Stomach (tissue), 4 donors: Measurements from ENCODE around the gene EFCAB14.
"Not testable (repeated sequence)": the region's sequence is repeated elsewhere in the genome, so short reads cannot be mapped to it uniquely, and the experiment has no call there.

Source experiments
- EP300 ChIP-seq: sonication (generic); formaldehyde crosslinking; IDR thresholded peaks from one replicate; pipeline ENCODE4 v1.6.1; 2017; ENCODE audit warnings: antibody characterized with exemption
- POLR2A ChIP-seq, 4 donors: fragments of 450-650 bp; IDR thresholded peaks; one replicate each; pipeline ENCODE4 v1.6.1; 2016; ENCODE audit warnings: antibody characterized with exemption in 4 of 4, control low read depth in 2 of 4, mild to moderate bottlenecking in 1 of 4, moderate library complexity in 1 of 4
- POLR2AphosphoS5 ChIP-seq, 3 donors: sonication (generic); formaldehyde crosslinking; IDR thresholded peaks; one replicate each; pipeline ENCODE4 v1.6.1; 2016; ENCODE audit warnings: antibody characterized with exemption in 3 of 3
- TF ChIP-seq, protein P1 (sequence below), 7 experiments: fragments of 450-650 bp in 4 of 7; fragments of 200-600 bp in 3 of 7; sonication (generic) in 3 of 7; IDR thresholded peaks; one replicate each; pipeline ENCODE4 v1.5.1; 2016 to 2019; ENCODE audit warnings: antibody characterized with exemption in 7 of 7, control low read depth in 2 of 7, mild to moderate bottlenecking in 1 of 7

DNA sequence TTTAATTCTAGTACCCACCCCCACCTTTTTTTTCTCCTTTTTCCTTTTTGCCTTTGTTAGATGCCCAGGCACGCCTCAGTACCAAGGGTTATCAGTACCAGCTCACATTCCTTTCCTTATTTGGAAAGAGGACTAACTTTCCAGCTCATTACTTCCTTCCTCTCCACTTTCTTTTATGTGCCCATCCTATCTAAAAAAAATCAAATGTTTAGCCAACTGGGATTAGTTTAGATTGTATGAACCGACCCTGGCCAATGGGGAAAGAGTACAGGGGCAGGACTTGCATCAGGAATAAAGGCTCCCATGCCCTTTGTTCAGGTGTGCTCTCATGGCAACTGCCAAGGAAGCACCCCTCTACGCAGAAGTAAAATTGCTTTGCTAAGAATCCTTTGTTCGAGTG lies 35.8 kb upstream of the EFCAB14 start:
- TF ChIP-seq, protein P1, sequence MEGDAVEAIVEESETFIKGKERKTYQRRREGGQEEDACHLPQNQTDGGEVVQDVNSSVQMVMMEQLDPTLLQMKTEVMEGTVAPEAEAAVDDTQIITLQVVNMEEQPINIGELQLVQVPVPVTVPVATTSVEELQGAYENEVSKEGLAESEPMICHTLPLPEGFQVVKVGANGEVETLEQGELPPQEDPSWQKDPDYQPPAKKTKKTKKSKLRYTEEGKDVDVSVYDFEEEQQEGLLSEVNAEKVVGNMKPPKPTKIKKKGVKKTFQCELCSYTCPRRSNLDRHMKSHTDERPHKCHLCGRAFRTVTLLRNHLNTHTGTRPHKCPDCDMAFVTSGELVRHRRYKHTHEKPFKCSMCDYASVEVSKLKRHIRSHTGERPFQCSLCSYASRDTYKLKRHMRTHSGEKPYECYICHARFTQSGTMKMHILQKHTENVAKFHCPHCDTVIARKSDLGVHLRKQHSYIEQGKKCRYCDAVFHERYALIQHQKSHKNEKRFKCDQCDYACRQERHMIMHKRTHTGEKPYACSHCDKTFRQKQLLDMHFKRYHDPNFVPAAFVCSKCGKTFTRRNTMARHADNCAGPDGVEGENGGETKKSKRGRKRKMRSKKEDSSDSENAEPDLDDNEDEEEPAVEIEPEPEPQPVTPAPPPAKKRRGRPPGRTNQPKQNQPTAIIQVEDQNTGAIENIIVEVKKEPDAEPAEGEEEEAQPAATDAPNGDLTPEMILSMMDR (IDR thresholded peaks at IDR 0.05) = not testable (repeated sequence)
- TF ChIP-seq POLR2AphosphoS5 (IDR thresholded peaks at IDR 0.05); EP300; POLR2A (IDR thresholded peaks at IDR 0.05): not testable (repeated sequence)
